Measurements from ENCODE around the gene VAT1L.

The VAT1L gene

DNA sequence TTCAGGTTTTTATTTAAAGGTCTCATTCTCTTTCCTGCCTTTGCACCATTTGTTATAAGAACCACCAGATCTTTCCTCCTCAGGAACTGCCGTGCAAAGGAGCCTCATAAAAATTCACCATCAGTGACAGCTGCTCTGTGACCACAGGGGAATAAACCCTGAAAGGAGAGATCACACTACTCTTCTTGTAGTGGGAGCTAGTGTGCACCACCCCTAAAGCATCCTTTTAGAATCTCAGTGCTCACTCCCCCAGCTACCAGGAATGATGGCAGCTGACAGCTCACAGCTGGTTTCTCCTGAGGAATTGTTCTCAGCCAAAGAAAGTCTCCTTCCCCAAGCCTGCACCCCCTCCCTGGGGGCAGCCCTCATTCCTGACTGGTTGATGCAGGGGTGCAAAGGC is 18.7 kb downstream of the VAT1L start:
- in situ Hi-C loops (cut with HindIII; ENCODE audit: low pct_ligation_motif_present, low sequenced_read_pairs) = no loop called here
- TF ChIP-seq CTCF (IDR thresholded peaks at IDR 0.05; ENCODE audit: low read depth, low read length, missing control alignments) = no peak
- no peak overlapping the region for H3K27ac ChIP-seq
- H3K4me3 ChIP-seq (ENCODE audit: low read depth, low read length) = no peak overlapping the region
- H3K27me3 ChIP-seq (replicated peaks) = no peaks in the 10 kb centered on the region
- DNase-seq = no peak
- no peaks in the 10 kb centered on the region for H3K36me3 ChIP-seq (replicated peaks)

DNA sequence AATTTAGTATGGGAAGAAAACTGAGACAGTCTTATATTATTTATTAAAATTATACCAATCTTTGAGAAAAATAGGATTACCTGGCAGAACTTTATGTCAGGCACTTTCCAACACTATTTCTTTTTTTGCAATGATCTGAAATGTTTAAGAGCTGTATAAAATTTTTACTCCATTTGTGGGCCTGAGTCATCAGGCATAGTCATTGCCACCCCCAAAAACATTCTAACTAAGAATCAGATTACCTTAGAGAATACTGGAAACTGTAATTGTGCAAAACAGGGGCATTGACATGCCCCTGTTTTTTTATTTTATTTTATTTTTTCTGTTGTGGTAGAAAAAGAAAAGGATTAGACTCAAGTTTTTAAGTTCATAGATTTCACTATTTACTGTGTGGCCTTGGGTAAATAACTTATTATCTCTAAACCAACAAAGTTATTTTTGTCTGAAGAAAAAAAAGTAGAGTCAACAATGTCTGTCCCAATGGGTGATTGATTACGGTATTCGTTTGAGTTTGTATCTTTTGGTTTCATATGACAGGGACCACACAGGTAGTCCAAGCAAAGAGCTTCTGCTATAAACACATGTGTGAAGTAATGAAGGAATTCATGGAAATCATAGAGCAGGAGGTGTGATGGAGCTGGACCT is 24.6 kb downstream of the VAT1L start:
- Histone ChIP-seq H3K36me3 (replicated peaks) (no peaks in the 10 kb centered on the region), H3K4me3 (ENCODE audit: low read depth, low read length) (no peak overlapping the region), H3K27me3 (replicated peaks) (no peaks in the 10 kb centered on the region), H3K27ac (no peak overlapping the region)
- DNase-seq = no peak
- in situ Hi-C loops (cut with HindIII; ENCODE audit: low pct_ligation_motif_present, low sequenced_read_pairs) = no loop called here
- TF ChIP-seq CTCF (IDR thresholded peaks at IDR 0.05; ENCODE audit: low read depth, low read length, missing control alignments) = no peak

DNA sequence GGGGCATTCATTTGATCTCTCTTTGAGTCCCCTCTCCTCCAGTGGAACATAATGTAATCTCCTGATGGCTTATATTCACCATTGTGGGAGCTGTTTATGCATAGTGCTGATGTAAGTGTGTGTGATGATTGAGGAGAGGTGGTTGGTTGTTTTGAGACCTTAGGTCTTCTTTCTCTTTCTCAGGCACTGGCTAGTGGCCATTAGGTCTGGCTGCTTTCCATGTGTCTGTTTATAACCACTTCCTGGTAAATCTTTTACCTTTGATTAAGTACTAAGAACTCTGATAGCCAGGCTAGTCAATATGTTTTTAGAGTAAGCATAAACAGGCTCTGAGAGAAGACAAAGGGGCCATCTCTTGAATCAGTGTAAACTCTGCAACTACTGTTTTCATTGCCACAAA is 27.9 kb downstream of the VAT1L start:
- in situ Hi-C loops (cut with HindIII; ENCODE audit: low pct_ligation_motif_present, low sequenced_read_pairs) = no loop called here

GRCh38 chr16:77820340-77820739 is 32.0 kb downstream of the VAT1L start:
- H3K4me3 ChIP-seq (ENCODE audit: low read depth, low read length) = no peak overlapping the region
- H3K36me3 ChIP-seq (replicated peaks) = no peaks in the 10 kb centered on the region
- TF ChIP-seq CTCF (IDR thresholded peaks at IDR 0.05; ENCODE audit: low read depth, low read length, missing control alignments) = no peak
- in situ Hi-C loops (cut with HindIII; ENCODE audit: low pct_ligation_motif_present, low sequenced_read_pairs) = no loop called here
- no peak for DNase-seq
- H3K27ac ChIP-seq = no peak overlapping the region
- no peaks in the 10 kb centered on the region for H3K27me3 ChIP-seq (replicated peaks)

More for the DNA sequence above, 27.9 kb downstream of the VAT1L start:
- Histone ChIP-seq H3K4me3 (ENCODE audit: low read depth, low read length) (no peak overlapping the region), H3K27me3 (replicated peaks) (no peaks in the 10 kb centered on the region), H3K27ac (no peak overlapping the region), H3K36me3 (replicated peaks) (no peaks in the 10 kb centered on the region)
- no peak for DNase-seq
- TF ChIP-seq CTCF (IDR thresholded peaks at IDR 0.05; ENCODE audit: low read depth, low read length, missing control alignments) = no peak

DNA sequence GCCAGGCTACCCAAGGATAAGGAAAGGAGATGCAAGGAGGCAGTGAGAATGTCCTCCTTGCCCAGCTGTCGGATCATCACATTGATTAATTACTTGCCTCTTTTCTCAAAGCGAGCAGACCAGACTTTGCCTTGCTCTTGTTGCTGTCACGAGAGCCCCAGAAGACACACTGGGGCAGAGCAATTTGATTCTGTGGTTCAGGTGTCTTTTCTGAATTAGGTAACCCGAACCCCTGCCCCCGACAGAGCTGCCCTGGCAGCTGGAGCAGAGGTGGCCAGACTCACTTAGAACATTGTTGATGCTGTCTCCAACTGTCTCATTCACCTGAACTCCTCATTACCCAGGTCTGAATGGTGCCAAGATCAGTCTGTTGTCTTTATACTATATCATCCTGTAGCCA is 34.3 kb downstream of the VAT1L start:
- H3K27ac ChIP-seq = no peak overlapping the region
- no peaks in the 10 kb centered on the region for H3K36me3 ChIP-seq (replicated peaks)
- no peak overlapping the region for H3K4me3 ChIP-seq (ENCODE audit: low read depth, low read length)
- in situ Hi-C loops (cut with HindIII; ENCODE audit: low pct_ligation_motif_present, low sequenced_read_pairs) = no loop called here
- TF ChIP-seq CTCF (IDR thresholded peaks at IDR 0.05; ENCODE audit: low read depth, low read length, missing control alignments) = no peak
- no peaks in the 10 kb centered on the region for H3K27me3 ChIP-seq (replicated peaks)
- no peak for DNase-seq

DNA sequence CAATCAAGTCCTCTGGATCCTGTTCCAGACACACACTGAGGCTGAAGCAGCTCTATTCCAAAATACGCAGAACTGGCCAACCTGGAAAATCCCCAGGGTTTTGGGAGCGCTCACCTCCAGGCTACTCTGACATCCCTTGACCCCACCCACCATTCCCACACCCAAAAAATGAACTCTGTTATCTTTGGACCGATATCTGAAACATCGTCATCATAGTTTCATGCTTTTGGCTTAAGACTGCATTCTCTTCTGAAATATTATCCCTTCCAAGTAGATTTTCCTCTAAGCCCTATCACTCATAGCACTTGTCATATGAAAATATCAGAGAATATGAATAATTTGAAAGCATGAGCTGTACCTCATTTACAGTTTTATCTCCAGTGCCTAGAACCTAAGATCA is 34.7 kb downstream of the VAT1L start:
- in situ Hi-C loops (cut with HindIII; ENCODE audit: low pct_ligation_motif_present, low sequenced_read_pairs) = no loop called here
- no peak for DNase-seq
- H3K36me3 ChIP-seq (replicated peaks) = no peaks in the 10 kb centered on the region
- no peak for TF ChIP-seq CTCF (IDR thresholded peaks at IDR 0.05; ENCODE audit: low read depth, low read length, missing control alignments)
- no peaks in the 10 kb centered on the region for H3K27me3 ChIP-seq (replicated peaks)
- H3K27ac ChIP-seq = no peak overlapping the region
- no peak overlapping the region for H3K4me3 ChIP-seq (ENCODE audit: low read depth, low read length)

Measured in brain microvascular endothelial cell (primary cell).